HepG2 (cell line): ENCODE results near the gene TNP2. TPM values are rescaled to one million over a fixed set of nuclear protein-coding genes. Genes with fewer than 3 reads are reported as not detected.

ENCODE experiments used
- AKNA ChIP-seq: sonication (generic); formaldehyde crosslinking; IDR thresholded peaks from 2 replicates; pipeline ENCODE4 v1.4.0; 2020; ENCODE audit warnings: missing genetic modification reagents, borderline replicate concordance
- ELF1 ChIP-seq: sonication (generic); formaldehyde crosslinking; IDR thresholded peaks from 2 replicates; pipeline ENCODE4 v1.4.0; 2020; ENCODE audit warnings: missing genetic modification reagents
- HMGXB3 ChIP-seq: sonication (generic); formaldehyde crosslinking; IDR thresholded peaks from 2 replicates; pipeline ENCODE4 v1.4.0; 2020; ENCODE audit warnings: missing genetic modification reagents, borderline replicate concordance
- KLF11 ChIP-seq: IDR thresholded peaks from 2 replicates; pipeline ENCODE4 v1.6.1; 2016; ENCODE audit warnings: missing compliant biosample characterization
- MATR3 ChIP-seq: sonication (generic); formaldehyde crosslinking; IDR thresholded peaks from 2 replicates; pipeline ENCODE4 v1.4.0; 2020; ENCODE audit warnings: missing genetic modification reagents
- NKX3-1 ChIP-seq: sonication (generic); formaldehyde crosslinking; IDR thresholded peaks from 2 replicates; pipeline ENCODE4 v1.5.0; 2020; ENCODE audit warnings: missing genetic modification reagents
- NR0B2 ChIP-seq: sonication (generic); formaldehyde crosslinking; IDR thresholded peaks from 2 replicates; pipeline ENCODE4 v1.4.0; 2020; ENCODE audit warnings: mild to moderate bottlenecking, missing genetic modification reagents
- PCBP1 ChIP-seq: fragments of 200-400 bp; formaldehyde crosslinking; IDR thresholded peaks from 2 replicates; pipeline ENCODE4 v1.6.1; 2017; ENCODE audit warnings: mild to moderate bottlenecking, low read depth, low read length, borderline replicate concordance
- RARG ChIP-seq: sonication (generic); formaldehyde crosslinking; IDR thresholded peaks from 2 replicates; pipeline ENCODE4 v1.4.0; 2020; ENCODE audit warnings: low read depth, mild to moderate bottlenecking, missing genetic modification reagents
- RFXAP ChIP-seq: sonication (generic); formaldehyde crosslinking; IDR thresholded peaks from 2 replicates; pipeline ENCODE4 v1.4.0; 2020; ENCODE audit warnings: missing genetic modification reagents, borderline replicate concordance
- SOX6 ChIP-seq, 2 experiments: fragments of 450-650 bp in 1 of 2; sonication (generic) in 1 of 2; formaldehyde crosslinking in 1 of 2; IDR thresholded peaks; 2 replicates each; pipeline versions ENCODE4 v1.4.0 to v1.6.1; 2017 to 2020; ENCODE audit warnings: antibody characterized with exemption in 1 of 2, mild to moderate bottlenecking in 1 of 2, missing genetic modification reagents in 1 of 2
- TCF7L2 ChIP-seq: IDR thresholded peaks from 2 replicates; pipeline ENCODE4 v1.6.1; 2011; ENCODE audit warnings: mild to moderate bottlenecking, low read depth, low read length, moderate library complexity
- ZFP90 ChIP-seq: sonication (generic); formaldehyde crosslinking; IDR thresholded peaks from 2 replicates; pipeline ENCODE4 v1.8.0; 2022; ENCODE audit warnings: missing genetic modification reagents, mild to moderate bottlenecking, inconsistent platforms, borderline replicate concordance
- ZNF230 ChIP-seq: sonication (generic); formaldehyde crosslinking; IDR thresholded peaks from 2 replicates; pipeline ENCODE4 v1.4.0; 2020; ENCODE audit warnings: mild to moderate bottlenecking, missing genetic modification reagents
- ZNF337 ChIP-seq: sonication (generic); formaldehyde crosslinking; IDR thresholded peaks from 2 replicates; pipeline ENCODE4 v1.5.1; 2020; ENCODE audit warnings: missing genetic modification reagents, low read depth, mild to moderate bottlenecking, borderline replicate concordance
- ZNF343 ChIP-seq: sonication (generic); formaldehyde crosslinking; IDR thresholded peaks from 2 replicates; pipeline ENCODE4 v1.4.0; 2020; ENCODE audit warnings: mild to moderate bottlenecking, missing genetic modification reagents
- ZNF446 ChIP-seq: sonication (generic); formaldehyde crosslinking; IDR thresholded peaks from 2 replicates; pipeline ENCODE4 v1.5.0; 2020; ENCODE audit warnings: mild to moderate bottlenecking, missing genetic modification reagents
- ZNF484 ChIP-seq: sonication (generic); formaldehyde crosslinking; IDR thresholded peaks from 2 replicates; pipeline ENCODE4 v1.5.1; 2020; ENCODE audit warnings: mild to moderate bottlenecking, low read depth, missing genetic modification reagents, borderline replicate concordance
- ZNF496 ChIP-seq: sonication (generic); formaldehyde crosslinking; IDR thresholded peaks from 2 replicates; pipeline ENCODE4 v1.8.1; 2023; ENCODE audit warnings: mild to moderate bottlenecking, moderate library complexity, missing genetic modification reagents; ENCODE audit not compliant: insufficient replicate concordance
- ZNF576 ChIP-seq: sonication (generic); formaldehyde crosslinking; IDR thresholded peaks from 2 replicates; pipeline ENCODE4 v1.4.0; 2020; ENCODE audit warnings: mild to moderate bottlenecking, missing genetic modification reagents
- polyA plus RNA-seq, 8 experiments: library from polyadenylated mRNA; depleted of rRNA in 3 of 8; stranded (reverse) in 7 of 8; unstranded in 1 of 8; fragments of >200 nt; fragmentation: Illumina TruSeq in 4 of 8; extraction: Trizol in 4 of 8; gene quantifications; 2 replicates each; pipeline versions ENCODE4 v1.2.1 to v1.2.3, GENCODE V29; 2011 to 2016; ENCODE audit warnings: low read depth in 4 of 8, missing spikeins in 1 of 8, mixed read lengths in 1 of 8; ENCODE audit not compliant: insufficient read depth in 1 of 8
- total RNA-seq, 5 experiments: library from RNA; depleted of rRNA; stranded (reverse); fragments of >200 nt; fragmentation: Illumina TruSeq; extraction: Trizol; gene quantifications; 2 replicates each; pipeline ENCODE4 v1.2.3, GENCODE V29; 2016; ENCODE audit warnings: low read depth in 1 of 5

The TNP2 gene
- total and polyA plus RNA-seq, 2 of the 13 experiments (the other 11 are each of a cell fraction or from before 2014, with no cell fraction given) = not detected

- no peak for TF ChIP-seq ZNF484 (CRISPR knock-in tag)
- TF ChIP-seq ZNF446 = no peak
- TF ChIP-seq NR0B2 (CRISPR knock-in tag) = no peak
- TF ChIP-seq TCF7L2 = no peak
- TF ChIP-seq ZNF576 (CRISPR knock-in tag) = no peak
- TF ChIP-seq ZFP90 (CRISPR knock-in tag) = peak; percentile 37
- no peak for TF ChIP-seq RARG (CRISPR knock-in tag)
- TF ChIP-seq SOX6 (IDR thresholded peaks at IDR 0.05) = no peak
- TF ChIP-seq SOX6 (CRISPR knock-in tag; IDR thresholded peaks at IDR 0.05) = peak; percentile 91
- no peak for TF ChIP-seq ZNF230 (CRISPR knock-in tag)
- TF ChIP-seq HMGXB3 (CRISPR knock-in tag) = peak; percentile 30; the same call in 1 of the 2 replicates
- peak; percentile 64; the same call in 1 of the 2 replicates for TF ChIP-seq RFXAP
- TF ChIP-seq ZNF337 (CRISPR knock-in tag) = no peak; the same call in 1 of the 2 replicates
- TF ChIP-seq ZNF496 = no peak
- no peak for TF ChIP-seq ZNF343
- no peak for TF ChIP-seq KLF11
- TF ChIP-seq AKNA (CRISPR knock-in tag) = no peak
- TF ChIP-seq MATR3 = no peak
- TF ChIP-seq ELF1 (CRISPR knock-in tag) = peak; percentile 63
- no peak for TF ChIP-seq PCBP1
- no peak for TF ChIP-seq NKX3-1 (CRISPR knock-in tag)
These were observed 38.0 kb upstream of the TNP2 start (continued) for GRCh38 chr16:11306997-11307638.
